22Rv1 (cell line): ENCODE measurements around the gene RASGEF1B.

Source experiments
- ZFX ChIP-seq: fragments of 450-650 bp; IDR thresholded peaks from 2 replicates; pipeline ENCODE4 v1.6.1; 2017; ENCODE audit warnings: antibody characterized with exemption, borderline replicate concordance
- TF ChIP-seq, protein P1 (sequence below): fragments of 450-650 bp; IDR thresholded peaks from 2 replicates; pipeline ENCODE4 v1.5.1; 2017; ENCODE audit warnings: mild to moderate bottlenecking

DNA sequence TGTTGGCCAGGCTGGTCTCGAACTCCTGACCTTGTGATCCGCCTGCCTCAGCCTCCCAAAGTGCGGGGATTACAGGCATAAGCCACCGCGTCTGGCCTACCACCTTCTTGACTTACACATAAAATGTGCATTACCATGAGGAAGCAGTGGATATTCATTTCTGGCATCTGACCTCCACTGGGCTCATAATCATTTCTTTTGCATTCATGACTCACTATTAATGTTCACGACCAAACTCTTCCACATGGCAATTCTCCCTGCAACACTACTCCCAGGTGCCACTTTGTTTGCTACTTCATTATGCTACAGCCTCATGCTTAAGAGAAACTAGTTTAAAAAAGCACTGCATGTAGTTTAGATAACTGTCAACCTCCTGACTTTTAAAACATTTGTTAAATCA, 22.7 kb downstream of the RASGEF1B start:
- TF ChIP-seq, protein P1, sequence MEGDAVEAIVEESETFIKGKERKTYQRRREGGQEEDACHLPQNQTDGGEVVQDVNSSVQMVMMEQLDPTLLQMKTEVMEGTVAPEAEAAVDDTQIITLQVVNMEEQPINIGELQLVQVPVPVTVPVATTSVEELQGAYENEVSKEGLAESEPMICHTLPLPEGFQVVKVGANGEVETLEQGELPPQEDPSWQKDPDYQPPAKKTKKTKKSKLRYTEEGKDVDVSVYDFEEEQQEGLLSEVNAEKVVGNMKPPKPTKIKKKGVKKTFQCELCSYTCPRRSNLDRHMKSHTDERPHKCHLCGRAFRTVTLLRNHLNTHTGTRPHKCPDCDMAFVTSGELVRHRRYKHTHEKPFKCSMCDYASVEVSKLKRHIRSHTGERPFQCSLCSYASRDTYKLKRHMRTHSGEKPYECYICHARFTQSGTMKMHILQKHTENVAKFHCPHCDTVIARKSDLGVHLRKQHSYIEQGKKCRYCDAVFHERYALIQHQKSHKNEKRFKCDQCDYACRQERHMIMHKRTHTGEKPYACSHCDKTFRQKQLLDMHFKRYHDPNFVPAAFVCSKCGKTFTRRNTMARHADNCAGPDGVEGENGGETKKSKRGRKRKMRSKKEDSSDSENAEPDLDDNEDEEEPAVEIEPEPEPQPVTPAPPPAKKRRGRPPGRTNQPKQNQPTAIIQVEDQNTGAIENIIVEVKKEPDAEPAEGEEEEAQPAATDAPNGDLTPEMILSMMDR: no peak
- no peak for TF ChIP-seq ZFX
